GM12874 (cell line): ENCODE measurements around the gene GADD45GIP1.

Experiments
- CTCF ChIP-seq: IDR thresholded peaks from 2 replicates; pipeline ENCODE4 v1.5.1; 2011; ENCODE audit warnings: low read depth, mild to moderate bottlenecking, control low read depth, low read length, moderate library complexity; ENCODE audit not compliant: insufficient read depth

Gene GADD45GIP1

DNA sequence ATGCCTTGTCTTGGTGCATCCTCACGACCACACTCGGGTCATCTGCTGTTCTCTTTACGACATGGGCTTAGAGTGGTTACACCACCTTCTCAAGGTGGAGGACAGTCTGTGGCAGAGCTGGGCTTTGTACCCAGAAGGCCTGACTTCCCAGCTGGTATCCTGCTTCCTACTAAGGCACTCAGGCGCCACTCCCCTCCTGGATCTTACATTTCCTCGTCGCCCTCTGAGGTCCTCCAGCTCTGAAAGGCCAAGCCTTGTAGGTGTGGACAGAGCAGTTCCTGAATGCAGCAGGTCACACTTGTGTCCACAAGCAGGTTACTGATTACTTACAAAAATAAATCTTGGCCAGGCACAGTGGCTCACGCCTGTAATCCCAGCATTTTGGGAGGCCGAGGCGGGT is 49.9 kb downstream of the GADD45GIP1 start:
- no peak for TF ChIP-seq CTCF
